GM18861 (cell line): ENCODE measurements around the gene NFKB2.

ENCODE experiments used
- ATAC-seq: cut with Tn5 transposase; IDR thresholded peaks from one replicate; pipeline ENCODE4 v1.9.1; 2021; ENCODE audit not compliant: unreplicated experiment

Gene NFKB2

DNA sequence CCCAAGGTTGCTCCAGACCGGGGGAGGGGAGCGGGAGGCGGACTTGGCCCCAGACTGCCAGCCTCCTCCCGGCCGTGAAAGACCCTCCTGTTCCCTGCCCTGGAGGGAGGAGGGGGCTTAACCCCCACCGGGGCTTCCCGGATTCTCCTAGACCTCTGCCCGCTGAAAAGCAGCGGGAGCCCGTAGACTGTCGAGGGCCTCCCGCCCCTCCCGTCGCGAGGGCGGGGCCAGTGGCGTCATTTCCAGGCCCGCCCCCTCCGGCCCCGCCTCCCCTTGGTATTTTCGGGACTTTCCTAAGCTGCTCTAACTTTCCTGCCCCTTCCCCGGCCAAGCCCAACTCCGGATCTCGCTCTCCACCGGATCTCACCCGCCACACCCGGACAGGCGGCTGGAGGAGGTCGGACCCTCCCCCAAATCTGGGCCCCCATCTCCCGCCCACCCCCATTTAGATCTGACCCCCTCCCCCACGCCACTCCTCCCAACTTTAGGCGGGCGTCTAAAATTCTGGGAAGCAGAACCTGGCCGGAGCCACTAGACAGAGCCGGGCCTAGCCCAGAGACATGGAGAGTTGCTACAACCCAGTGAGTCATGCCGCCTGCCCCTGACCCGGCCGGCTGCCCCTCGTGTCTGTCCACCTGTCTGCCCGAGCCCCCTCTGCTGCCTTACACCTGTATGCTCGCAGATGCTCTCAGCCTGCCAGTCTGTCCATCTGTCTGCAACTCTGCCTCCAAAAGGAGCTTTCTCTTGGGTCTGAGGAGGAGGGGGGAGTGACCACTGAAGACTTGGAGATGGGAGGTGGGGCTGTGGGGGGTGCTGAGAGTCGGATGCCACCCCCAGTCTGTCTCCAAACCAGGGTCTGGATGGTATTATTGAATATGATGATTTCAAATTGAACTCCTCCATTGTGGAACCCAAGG lies at the start of gene NFKB2:
NFKB2 (plus strand) TSS at position 306 of the 917 bp plus-strand sequence; CDS start at position 561, 255 bp downstream.
- no peak for ATAC-seq

DNA sequence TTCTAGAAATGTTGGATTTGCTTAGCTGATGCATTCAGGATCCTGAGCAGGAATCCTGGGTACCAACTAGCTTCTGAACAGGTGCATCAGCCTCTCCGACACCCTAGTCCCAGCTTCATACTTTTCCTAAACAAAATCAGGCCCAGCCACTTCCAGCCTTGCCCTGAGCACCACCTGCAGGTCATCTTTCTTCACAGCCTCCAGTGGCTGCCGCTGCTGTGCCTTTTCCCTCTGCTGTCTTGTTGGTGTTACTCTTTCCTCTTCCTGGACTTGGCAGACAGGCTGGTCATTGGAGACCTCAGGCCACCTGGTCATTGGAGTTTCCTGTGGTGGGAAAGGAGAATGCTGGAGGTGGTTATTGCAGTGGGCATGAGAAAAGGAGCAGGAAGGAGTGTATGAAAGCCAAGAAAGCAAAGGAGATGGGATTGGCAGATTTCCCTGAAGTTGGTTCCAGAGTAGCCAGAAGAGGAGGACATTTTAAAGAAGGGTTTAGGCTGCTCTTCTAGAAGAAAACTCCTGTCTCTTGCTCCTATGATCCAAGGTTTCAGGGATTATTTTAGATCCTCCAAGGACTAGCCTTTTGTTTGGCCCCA lies 48.2 kb upstream of the NFKB2 start:
- ATAC-seq = no peak

DNA sequence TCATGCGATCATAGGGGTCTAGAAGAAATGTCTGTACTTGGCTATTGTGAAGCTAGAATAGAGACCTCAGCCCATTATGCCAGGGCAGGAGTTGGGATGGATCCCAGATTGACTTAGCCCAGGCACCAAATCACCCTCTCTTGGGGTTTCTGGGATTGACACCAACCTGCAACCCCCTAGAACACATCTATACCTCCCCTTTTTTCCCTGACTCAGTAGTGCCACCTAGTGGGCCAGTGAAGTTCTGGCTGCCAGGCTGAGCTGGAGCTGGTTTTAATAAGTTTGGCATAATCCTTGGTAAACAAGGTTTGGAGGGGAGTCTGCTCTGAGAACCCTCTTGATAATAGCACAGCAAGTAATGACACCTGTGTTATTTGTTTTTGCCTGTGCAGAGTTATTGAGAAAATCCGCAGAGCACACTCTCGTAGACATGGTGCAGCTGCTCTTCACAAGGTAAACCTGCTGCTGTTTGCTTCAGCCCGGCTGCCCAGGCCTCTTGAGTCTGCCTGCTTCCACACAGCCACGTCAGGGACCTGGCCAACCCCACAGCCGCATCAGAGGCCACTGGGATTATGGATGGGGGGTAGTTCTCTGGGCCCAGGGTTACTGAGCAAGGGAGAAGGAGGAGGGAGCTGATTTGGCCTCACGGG lies 43.3 kb upstream of the NFKB2 start:
- no peak for ATAC-seq

DNA sequence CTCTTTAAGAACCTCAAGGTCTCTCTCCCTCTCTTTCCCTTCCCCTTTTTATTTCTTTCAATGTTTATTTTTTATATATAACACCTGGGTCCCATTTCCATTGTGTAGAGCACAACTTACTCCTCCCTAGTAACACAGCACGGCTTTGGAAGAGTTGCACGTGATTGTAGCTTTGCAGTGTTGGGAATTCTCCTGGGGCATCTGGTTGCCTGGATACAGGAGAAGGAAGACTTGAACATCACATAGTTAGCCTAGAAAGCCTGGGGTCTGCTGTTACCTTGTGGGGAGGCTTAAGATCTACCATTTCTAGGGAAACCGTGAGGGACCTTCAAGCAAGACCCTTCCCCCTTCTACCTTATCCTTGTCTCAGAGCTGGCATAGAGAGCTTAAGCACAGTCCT lies 41.1 kb upstream of the NFKB2 start:
- ATAC-seq = no peak

DNA sequence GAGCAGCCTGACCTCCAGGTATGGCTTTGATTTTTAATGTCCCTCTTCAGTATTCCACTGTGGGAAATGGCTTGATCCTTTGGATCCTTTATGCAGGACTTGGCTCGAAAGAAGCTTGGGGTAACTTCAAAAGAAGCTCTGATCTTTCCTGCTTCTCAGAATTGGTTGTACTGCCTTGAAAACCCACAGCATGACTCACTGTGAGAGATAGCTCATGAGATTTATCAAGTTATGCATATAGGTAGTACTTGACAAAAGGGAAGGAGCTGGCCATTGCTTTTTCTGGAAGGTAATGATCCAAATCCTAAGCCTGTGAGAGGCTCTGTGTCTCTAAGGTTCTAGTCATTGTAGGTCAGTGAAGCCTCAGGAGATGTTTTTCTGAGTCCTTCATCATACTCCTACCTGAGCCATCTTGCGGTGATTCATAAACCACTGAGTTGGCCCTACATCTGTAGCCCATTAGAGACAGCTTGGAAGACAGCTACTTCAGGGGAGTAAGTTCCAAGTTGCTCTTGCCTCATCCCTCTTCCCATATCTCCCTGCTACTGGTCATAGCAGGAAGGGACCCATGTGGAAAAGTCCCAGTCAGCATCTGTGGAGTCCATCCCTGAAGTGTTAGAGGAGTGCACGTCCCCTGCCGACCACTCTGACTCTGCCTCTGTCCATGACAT lies 36.7 kb upstream of the NFKB2 start:
- no peak for ATAC-seq

DNA sequence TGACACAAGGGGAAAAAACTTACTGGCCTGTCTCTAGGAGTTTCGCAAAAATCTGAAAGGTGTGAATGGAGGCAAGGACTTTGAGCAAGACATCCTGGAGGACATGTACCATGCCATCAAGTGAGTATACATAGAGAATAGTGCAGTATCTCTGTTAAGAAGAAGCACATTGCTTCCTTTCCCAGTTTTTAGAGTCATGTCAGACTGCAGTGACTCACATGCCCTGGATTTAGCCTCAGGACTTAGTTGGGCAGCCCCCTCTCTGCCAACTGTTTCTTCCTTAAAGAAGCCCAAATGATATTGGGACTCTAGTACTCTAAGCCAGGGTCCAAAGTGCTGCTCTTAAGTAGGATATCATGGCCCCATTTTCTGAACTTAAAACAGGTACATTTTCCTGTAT lies 28.1 kb upstream of the NFKB2 start:
- no peak for ATAC-seq

DNA sequence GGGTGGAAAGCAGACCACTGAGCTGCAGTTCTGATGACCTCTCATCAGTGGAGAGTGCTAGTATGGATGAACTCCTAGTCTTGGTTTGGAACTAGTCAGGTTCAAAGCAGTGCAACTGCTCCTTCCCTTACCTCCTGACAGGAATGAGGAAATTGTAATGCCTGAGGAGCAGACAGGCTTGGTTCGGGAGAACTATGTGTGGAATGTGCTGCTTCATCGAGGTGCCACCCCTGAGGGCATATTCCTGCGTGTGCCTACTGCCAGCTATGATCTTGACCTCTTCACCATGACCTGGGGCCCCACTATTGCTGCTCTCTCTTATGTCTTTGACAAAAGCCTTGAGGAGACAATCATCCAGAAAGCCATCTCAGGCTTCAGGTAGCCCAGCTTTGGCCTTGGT lies 27.4 kb upstream of the NFKB2 start:
- no peak for ATAC-seq

DNA sequence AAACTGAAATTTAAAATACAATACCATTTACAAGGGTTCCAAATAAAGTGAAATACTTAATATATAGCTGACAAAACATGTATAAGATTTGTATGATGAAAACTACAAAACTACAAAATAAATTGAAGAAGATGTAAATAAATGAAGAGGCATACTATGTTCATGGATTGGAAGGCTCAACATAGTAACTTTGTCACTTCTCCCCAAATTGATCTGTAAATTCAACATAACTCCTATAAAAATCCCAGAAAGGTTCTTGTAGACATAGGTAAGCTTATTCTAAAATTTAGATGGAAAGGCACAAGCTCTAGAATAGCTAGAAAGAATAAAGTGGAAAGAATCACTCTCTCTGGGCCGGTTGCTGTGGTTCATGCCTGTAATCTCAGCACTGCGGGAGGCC lies 24.2 kb upstream of the NFKB2 start:
- ATAC-seq = no peak

DNA sequence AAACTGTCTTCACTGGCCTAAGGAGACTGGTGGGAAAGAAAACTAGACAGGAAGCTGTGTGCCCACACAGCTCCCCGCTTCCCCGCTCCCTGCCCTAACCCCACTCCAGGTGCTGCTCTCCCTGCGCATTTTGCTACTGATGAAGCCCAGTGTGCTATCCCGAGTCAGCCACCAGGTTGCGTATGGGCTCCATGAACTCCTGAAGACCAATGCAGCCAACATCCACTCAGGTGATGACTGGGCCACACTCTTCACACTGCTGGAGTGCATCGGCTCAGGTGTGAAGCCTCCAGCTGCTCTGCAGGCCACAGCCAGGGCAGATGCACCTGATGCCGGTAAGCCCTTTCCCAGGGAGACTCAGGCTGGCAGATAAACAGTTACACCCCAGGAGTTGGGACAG lies 20.3 kb upstream of the NFKB2 start:
- ATAC-seq = no peak

DNA sequence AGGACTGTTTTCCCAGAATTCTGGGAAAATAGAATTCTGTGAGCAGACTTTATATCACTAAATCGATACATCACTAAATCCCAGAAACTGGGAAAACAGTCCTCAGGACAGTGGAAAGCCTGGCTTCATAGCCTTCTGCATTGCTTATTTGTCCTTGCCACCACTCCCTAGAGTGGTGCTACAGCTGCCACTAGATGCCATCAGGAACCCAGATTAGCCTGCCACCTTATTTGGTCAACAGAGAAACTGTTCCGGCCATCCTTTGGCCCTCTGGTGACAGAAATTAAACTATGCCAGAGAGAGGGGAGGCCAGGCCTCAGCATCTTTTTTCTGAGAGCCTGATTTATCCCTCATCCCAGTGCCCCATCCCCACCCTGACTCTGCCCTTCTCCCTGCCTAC lies 19.6 kb upstream of the NFKB2 start:
- no peak for ATAC-seq

DNA sequence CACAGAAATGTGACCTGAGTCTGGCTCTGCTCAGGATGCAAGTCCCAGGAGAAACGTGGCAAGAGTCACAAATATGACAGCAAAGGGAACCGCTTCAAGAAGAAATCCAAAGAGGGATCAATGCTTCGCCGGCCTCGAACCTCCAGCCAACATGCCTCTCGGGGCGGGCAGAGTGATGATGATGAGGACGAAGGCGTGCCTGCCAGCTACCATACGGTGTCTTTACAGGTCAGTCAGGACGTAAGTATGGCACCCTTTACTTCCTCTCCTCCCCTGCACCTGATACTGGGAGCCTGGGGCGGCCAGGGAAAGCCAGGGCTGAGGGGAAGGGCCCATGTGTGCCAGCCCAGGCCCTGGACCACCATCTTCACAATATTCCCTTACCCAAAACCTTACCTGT lies 18.6 kb upstream of the NFKB2 start:
- no peak for ATAC-seq

DNA sequence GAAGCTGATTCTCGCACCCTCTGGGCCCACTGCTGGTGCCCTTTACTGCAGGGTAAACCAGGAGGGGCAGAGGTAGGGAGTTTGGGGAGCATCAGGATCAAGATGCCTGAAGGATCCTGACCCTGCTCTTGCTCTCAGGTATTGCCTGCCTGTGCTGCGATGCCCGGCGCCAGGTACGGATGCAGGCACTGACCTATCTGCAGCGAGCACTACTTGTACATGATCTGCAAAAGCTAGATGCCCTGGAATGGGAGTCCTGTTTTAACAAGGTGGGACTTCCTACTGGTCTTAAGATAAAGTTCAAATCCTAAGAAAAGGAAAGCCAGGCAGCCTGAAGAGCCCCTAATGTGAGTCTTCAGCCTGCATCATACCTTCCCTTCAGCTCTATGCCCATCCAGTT lies 16.1 kb upstream of the NFKB2 start:
- no peak for ATAC-seq

DNA sequence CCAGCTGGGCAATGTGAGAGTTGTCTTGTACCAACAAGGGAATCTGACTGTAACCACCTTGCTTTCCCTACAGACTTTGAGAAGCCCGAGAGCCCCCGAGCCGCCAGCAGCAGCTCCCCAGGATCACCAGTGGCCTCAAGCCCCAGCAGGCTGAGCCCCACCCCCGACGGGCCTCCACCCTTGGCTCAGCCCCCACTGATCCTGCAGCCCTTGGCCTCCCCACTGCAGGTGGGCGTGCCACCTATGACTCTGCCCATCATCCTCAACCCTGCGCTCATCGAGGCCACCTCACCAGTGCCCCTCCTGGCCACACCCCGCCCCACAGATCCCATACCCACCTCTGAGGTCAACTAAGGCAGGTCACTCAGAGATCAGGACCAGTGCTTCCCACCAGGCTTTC lies 13.5 kb upstream of the NFKB2 start:
- ATAC-seq = no peak

DNA sequence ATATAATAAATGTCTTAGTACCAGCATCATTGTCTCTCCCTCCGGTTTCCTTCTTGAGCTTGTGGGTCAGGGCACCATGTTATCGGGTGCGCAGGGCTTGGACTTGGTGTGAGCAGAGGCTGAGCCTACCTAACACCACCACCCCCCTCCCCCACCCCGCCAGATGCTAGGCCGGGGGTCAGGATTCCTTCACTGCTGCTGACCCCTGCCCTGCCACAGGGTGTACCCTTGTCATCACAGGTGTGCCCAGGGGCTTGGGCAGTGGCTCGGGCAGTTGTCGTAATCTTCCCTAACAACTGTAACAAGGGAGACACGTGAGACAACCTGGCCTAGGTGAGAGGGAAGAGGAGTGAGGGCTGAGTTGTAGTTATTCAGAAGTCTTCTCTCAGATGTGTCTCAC lies 12.6 kb upstream of the NFKB2 start:
- no peak for ATAC-seq

DNA sequence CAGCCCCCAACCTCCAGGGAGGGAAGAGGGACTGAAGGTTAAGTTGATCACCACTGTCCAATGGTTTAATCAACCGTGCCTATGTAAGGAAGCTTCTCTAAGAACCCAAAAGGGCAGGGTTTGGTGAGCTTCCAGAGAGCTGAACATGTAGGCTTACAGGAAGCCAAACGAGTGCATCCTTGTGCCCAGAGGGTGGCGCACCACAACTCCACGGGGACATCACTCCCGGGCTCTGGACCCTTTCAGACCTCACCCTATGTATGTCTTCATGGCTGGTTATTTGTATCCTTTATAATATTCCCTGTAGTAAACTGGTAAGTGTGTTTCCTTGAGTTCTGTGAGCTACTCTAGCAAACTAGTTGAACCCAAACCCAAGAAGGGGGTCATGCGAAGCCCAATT lies 11.5 kb upstream of the NFKB2 start:
- ATAC-seq = no peak

DNA sequence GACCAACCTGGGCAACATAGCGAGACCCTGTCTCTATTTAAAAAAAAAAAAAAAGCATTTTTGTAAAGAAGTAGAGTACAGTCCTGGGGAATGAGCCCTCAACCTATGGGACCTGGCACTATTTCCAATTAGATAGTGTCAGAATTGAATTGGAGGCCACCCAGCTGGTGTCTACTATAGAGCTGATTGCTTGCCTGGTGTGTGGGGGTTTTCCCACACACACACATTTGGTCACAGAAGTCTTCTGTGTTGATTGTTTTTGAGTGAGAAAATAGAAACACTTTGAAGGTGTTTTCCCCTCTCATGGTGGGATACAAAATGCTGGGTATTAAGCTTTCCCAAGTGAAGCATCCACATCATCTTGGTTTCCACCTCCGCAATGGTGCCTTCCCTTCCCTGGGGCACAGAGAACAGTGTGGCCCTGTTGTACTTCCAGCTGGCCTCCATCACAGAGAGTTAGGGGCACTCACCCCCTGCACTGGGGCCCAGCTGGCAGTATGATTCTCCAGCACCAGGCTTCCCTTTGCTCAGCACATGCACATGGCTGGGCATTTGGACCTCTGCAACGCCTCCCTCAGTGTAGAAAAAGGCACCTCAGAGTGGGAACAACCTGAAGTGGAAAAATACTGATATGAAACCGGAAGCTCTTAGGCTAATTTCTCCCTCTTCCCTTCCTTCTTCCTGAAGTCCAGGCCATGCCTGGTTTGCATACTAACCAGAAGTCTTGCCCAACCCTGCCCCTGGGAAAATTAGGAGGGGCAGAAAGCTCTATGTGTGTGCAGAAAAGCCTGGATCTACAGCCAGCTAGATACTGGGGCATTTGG lies 10.7 kb upstream of the NFKB2 start:
- no peak for ATAC-seq

DNA sequence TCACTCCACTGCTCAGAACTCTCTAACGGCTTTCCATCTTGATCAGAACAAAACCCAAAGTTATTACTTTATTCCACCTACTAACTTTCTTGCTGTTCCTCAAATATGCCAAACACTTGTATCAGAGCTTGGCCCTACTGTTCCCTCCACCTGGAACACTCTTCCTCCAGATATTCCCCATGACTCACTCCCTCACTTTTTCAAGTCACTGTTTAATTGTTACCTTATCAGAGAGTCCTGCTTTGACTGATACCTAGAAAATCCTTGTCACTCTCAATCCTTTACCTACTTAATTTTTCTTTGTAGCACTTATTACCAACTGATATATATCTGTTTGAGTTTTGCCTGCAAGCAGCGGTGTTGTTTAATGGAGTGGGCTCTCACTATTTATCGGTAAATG lies 5.6 kb upstream of the NFKB2 start:
- ATAC-seq = no peak

DNA sequence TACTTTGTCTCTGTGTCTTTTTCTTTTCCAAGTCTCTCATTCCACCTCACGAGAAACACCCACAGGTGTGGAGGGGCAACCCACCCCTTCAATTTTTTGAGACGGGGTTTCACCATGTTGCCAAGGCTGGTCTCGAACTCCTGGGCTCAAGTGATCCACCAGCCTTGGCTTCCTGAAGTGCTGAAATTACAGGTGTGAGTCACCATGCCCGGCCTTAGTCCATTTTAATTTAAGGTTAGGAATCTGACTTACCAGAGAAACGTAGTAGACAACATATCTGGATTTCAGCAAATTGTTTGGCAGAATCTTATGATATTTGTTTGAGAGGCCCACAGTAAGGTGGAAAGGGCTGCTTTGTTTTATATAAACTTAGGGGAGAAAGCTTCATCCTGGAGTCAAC lies 3.2 kb upstream of the NFKB2 start:
- no peak for ATAC-seq

DNA sequence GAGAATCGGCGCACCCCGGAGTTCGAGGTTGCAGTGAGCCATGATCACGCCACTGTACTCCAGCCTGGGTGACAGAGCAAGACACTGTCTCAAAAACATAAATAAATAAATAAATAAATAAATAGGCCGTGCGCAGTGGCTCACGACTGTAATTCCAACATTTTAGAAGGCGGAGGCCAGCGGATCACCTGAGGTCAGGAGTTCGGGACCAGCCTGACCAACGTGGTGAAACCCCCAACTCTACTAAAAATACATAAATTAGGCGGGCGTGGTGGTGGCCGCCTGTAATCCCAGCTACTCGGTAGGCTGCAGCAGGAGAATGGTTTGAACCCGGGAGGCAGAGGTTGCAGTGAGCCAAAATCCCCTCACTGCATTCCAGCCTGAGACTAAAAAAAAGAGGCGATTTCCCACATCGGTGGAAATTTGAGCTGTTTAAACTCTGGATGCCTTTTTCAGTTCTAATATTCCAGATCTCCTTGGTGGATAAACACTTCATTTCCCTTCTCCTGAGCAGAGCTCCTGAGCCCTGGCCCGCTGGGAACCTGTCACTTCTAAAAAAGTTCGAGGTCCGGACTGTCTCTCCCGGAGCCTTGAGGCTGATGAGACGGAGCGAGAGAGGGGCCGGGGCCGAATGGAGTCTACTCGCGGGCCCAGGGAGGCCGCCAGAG lies 2.0 kb upstream of the NFKB2 start:
- no peak for ATAC-seq
